Sciatic nerve (tissue), 2 donors: ENCODE data around the gene ZBTB20. TPM values are rescaled to one million over a fixed set of nuclear protein-coding genes. Genes with fewer than 3 reads are reported as not detected.
"Not testable (repeated sequence)": the region's sequence is repeated elsewhere in the genome, so short reads cannot be mapped to it uniquely, and the experiment has no call there.

Source experiments
- ATAC-seq: fragments of 200-7000 bp; cut with Tn5 transposase; one replicate; pipeline ENCODE4 v1.9.1; 2020; ENCODE audit warnings: mild to moderate bottlenecking, moderate library complexity
- DNase-seq: peaks from one replicate; pipeline ENCODE4 v3.0.0-alpha.2; 2020; ENCODE audit warnings: low spot score
- intact Hi-C: fragments of 100-400 bp; cut with DNase I; formaldehyde crosslinking; loops from one replicate; pipeline ENCODE4 v1.14.2; 2022
- total RNA-seq: library from RNA; stranded (reverse); fragmentation: NEBNext Ultra II Directional; extraction: Animal tissue kit (Norgen Biotek cat#: 25700); gene quantifications from one replicate; pipeline ENCODE4 v1.2.1, GENCODE V29; 2021
- donor health status: DM: no; HTN: no; CAD: no.
- donor health status: DM: no; HTN: no; CAD: no.

Gene ZBTB20
- total RNA-seq, 1 donor from 2014 or later: 145 TPM

- no peak for ATAC-seq
- no peak for DNase-seq
- intact Hi-C loops: no loop called here
Observed at GRCh38 chr3:114714957-114715460, 432.1 kb downstream of the ZBTB20 start.

GRCh38 chr3:114714237-114714636, 432.9 kb downstream of the ZBTB20 start:
- DNase-seq: no peak
- peak; percentile 33 for ATAC-seq
- intact Hi-C loops: no loop called here

GRCh38 chr3:114712728-114713492, 434.2 kb downstream of the ZBTB20 start:
- intact Hi-C loops: no loop called here
- no peak for DNase-seq
- ATAC-seq: peak; percentile 76

- DNase-seq: no peak
- no peak for ATAC-seq
- intact Hi-C loops: no loop called here
Observed at GRCh38 chr3:114711321-114711886, 435.7 kb downstream of the ZBTB20 start.

- intact Hi-C loops: no loop called here
- no peak for ATAC-seq
Observed at GRCh38 chr3:114709102-114709501, 438.0 kb downstream of the ZBTB20 start.

GRCh38 chr3:114707252-114707860, 439.7 kb downstream of the ZBTB20 start:
- DNase-seq (no peak), ATAC-seq (no peak)
- intact Hi-C loops: no loop called here

More at GRCh38 chr3:114709102-114709501, 438.0 kb downstream of the ZBTB20 start:
- DNase-seq: no peak

GRCh38 chr3:114706591-114707232, 440.4 kb downstream of the ZBTB20 start:
- intact Hi-C loops: no loop called here
- ATAC-seq: peak; percentile 79
- no peak for DNase-seq

GRCh38 chr3:114700637-114701234, 446.4 kb downstream of the ZBTB20 start:
- DNase-seq: no peak
- intact Hi-C loops: no loop called here
- no peak for ATAC-seq

GRCh38 chr3:114698146-114699105, 448.7 kb downstream of the ZBTB20 start:
- no peak for ATAC-seq
- no peak for DNase-seq
- intact Hi-C loops: no loop called here

- ATAC-seq: no peak
- intact Hi-C loops: no loop called here
- DNase-seq: no peak
Observed at GRCh38 chr3:114697401-114697800, 449.7 kb downstream of the ZBTB20 start.

- intact Hi-C loops: no loop called here
- DNase-seq: no peak
- ATAC-seq: no peak
Observed at GRCh38 chr3:114694251-114694650, 452.8 kb downstream of the ZBTB20 start.

- no peak for DNase-seq
- intact Hi-C loops: no loop called here
- ATAC-seq: no peak
Observed at GRCh38 chr3:114691871-114692270, 455.2 kb downstream of the ZBTB20 start.

GRCh38 chr3:114690911-114691310, 456.2 kb downstream of the ZBTB20 start:
- intact Hi-C loops: no loop called here
- DNase-seq: no peak

GRCh38 chr3:114687151-114687550, 459.9 kb downstream of the ZBTB20 start:
- intact Hi-C loops: no loop called here
- peak; percentile 51 for ATAC-seq

More at GRCh38 chr3:114690911-114691310, 456.2 kb downstream of the ZBTB20 start:
- ATAC-seq: no peak

GRCh38 chr3:114686621-114687020, 460.5 kb downstream of the ZBTB20 start:
- DNase-seq (no peak), ATAC-seq (peak; percentile 69)
- intact Hi-C loops: no loop called here

More at GRCh38 chr3:114687151-114687550, 459.9 kb downstream of the ZBTB20 start:
- DNase-seq: no peak

GRCh38 chr3:114685161-114685560, 461.9 kb downstream of the ZBTB20 start:
- DNase-seq: no peak
- intact Hi-C loops: no loop called here
- ATAC-seq: peak; percentile 47

GRCh38 chr3:114680299-114680698, 466.8 kb downstream of the ZBTB20 start:
- DNase-seq (no peak), ATAC-seq (no peak)
- intact Hi-C loops: no loop called here

GRCh38 chr3:114679773-114680172, 467.3 kb downstream of the ZBTB20 start:
- intact Hi-C loops, ATAC-seq, DNase-seq: not testable (repeated sequence)
